ENCODE data around the gene ALOXE3. TPM values are rescaled to one million over a fixed set of nuclear protein-coding genes. Genes with fewer than 3 reads are reported as not detected.

The ALOXE3 gene
- total RNA-seq, 1 donor from 2014 or later, result not detected

GRCh38 chr17:8047769-8048110, 70.6 kb downstream of the ALOXE3 start:
- peaks cover 34% of the 10 kb centered on the region for H3K27me3 Mint-ChIP-seq (ENCODE audit: unreplicated experiment)
- no peak for DNase-seq (ENCODE audit: extremely low spot score, unreplicated experiment)

GRCh38 chr17:8046929-8047768, 71.2 kb downstream of the ALOXE3 start:
- H3K4me3 Mint-ChIP-seq (ENCODE audit: unreplicated experiment), result no peak overlapping the region
- no peaks in the 10 kb centered on the region for H3K36me3 Mint-ChIP-seq (ENCODE audit: unreplicated experiment)
- H3K9me3 Mint-ChIP-seq (ENCODE audit: unreplicated experiment), result no peaks in the 10 kb centered on the region
- H3K27ac Mint-ChIP-seq (ENCODE audit: unreplicated experiment), result no peak overlapping the region
- DNase-seq (ENCODE audit: extremely low spot score, unreplicated experiment), result no peak
- no peaks in the 10 kb centered on the region for H3K4me1 Mint-ChIP-seq (ENCODE audit: unreplicated experiment)
- TF ChIP-seq CTCF (IDR thresholded peaks at IDR 0.05), result no peak
- H3K27me3 Mint-ChIP-seq (ENCODE audit: unreplicated experiment), result peaks cover 34% of the 10 kb centered on the region

More at GRCh38 chr17:8047769-8048110, 70.6 kb downstream of the ALOXE3 start:
- H3K27ac Mint-ChIP-seq (ENCODE audit: unreplicated experiment), result no peak overlapping the region
- H3K4me1 Mint-ChIP-seq (ENCODE audit: unreplicated experiment), result no peaks in the 10 kb centered on the region
- TF ChIP-seq CTCF (IDR thresholded peaks at IDR 0.05), result no peak
- H3K4me3 Mint-ChIP-seq (ENCODE audit: unreplicated experiment), result no peak overlapping the region
- H3K9me3 Mint-ChIP-seq (ENCODE audit: unreplicated experiment), result no peaks in the 10 kb centered on the region
- H3K36me3 Mint-ChIP-seq (ENCODE audit: unreplicated experiment), result no peaks in the 10 kb centered on the region

GRCh38 chr17:8046306-8046928, 71.9 kb downstream of the ALOXE3 start:
- H3K27ac Mint-ChIP-seq (ENCODE audit: unreplicated experiment), result no peak overlapping the region
- no peak for DNase-seq (ENCODE audit: extremely low spot score, unreplicated experiment)
- no peak for TF ChIP-seq CTCF (IDR thresholded peaks at IDR 0.05)
- no peaks in the 10 kb centered on the region for H3K4me1 Mint-ChIP-seq (ENCODE audit: unreplicated experiment)
- no peaks in the 10 kb centered on the region for H3K9me3 Mint-ChIP-seq (ENCODE audit: unreplicated experiment)
- no peaks in the 10 kb centered on the region for H3K36me3 Mint-ChIP-seq (ENCODE audit: unreplicated experiment)
- H3K4me3 Mint-ChIP-seq (ENCODE audit: unreplicated experiment), result no peak overlapping the region
- H3K27me3 Mint-ChIP-seq (ENCODE audit: unreplicated experiment), result peaks cover 27% of the 10 kb centered on the region

Small RNA genes within 50 kb of the gene (microRNA-seq; reads per million reads assigned to microRNA genes)
- gene MIR4314 (ENCODE audit: unreplicated experiment), result not detected
- not detected for gene MIR6883 (ENCODE audit: unreplicated experiment)

Other genes starting within 250 kb of the ALOXE3 start
- gene CHD3, start 229.7 kb downstream of the ALOXE3 start, total RNA-seq, result 196 and 206 TPM in 2 replicates
- 2.3 and 3.0 TPM in 2 replicates for gene RNF227, start 202.2 kb downstream of the ALOXE3 start, total RNA-seq
- 2.6 and 3.7 TPM in 2 replicates for gene KCNAB3, start 188.7 kb downstream of the ALOXE3 start, total RNA-seq
- 122 and 127 TPM in 2 replicates for gene TRAPPC1, start 186.6 kb downstream of the ALOXE3 start, total RNA-seq
- gene CNTROB, start 186.3 kb downstream of the ALOXE3 start, total RNA-seq, result 30.2 and 30.9 TPM in 2 replicates
- gene GUCY2D, start 115.9 kb downstream of the ALOXE3 start, total RNA-seq, result not detected in 2 replicates
- not detected in 2 replicates for gene ALOX15B, start 79.5 kb downstream of the ALOXE3 start, total RNA-seq
- gene ALOX12B, start 30.8 kb downstream of the ALOXE3 start, total RNA-seq, result not detected in 2 replicates
- gene HES7, start 5.6 kb upstream of the ALOXE3 start, total RNA-seq, result 2.0 and 2.3 TPM in 2 replicates
- 106 and 173 TPM in 2 replicates for gene PER1, start 33.9 kb upstream of the ALOXE3 start, total RNA-seq
- gene VAMP2, start 44.4 kb upstream of the ALOXE3 start, total RNA-seq, result 57.2 and 70.0 TPM in 2 replicates
- gene TMEM107, start 57.9 kb upstream of the ALOXE3 start, total RNA-seq, result 8.4 and 10.5 TPM in 2 replicates
- gene BORCS6, start 71.7 kb upstream of the ALOXE3 start, total RNA-seq, result 6.2 and 6.8 TPM in 2 replicates
- gene AURKB, start 92.1 kb upstream of the ALOXE3 start, total RNA-seq, result 13.3 and 15.7 TPM in 2 replicates
- gene CTC1, start 129.5 kb upstream of the ALOXE3 start, total RNA-seq, result 38.7 and 40.1 TPM in 2 replicates
- gene PFAS, start 130.8 kb upstream of the ALOXE3 start, total RNA-seq, result 48.9 and 53.6 TPM in 2 replicates
- gene RANGRF, start 170.2 kb upstream of the ALOXE3 start, total RNA-seq, result 29.3 and 29.8 TPM in 2 replicates
- 5.6 and 6.4 TPM in 2 replicates for gene SLC25A35, start 176.9 kb upstream of the ALOXE3 start, total RNA-seq
- gene ARHGEF15, start 191.7 kb upstream of the ALOXE3 start, total RNA-seq, result not detected in 2 replicates
- not detected in 2 replicates for gene ODF4, start 221.3 kb upstream of the ALOXE3 start, total RNA-seq